IMR-90 (cell line): ENCODE measurements around the gene TRIM32. TPM values are rescaled to one million over a fixed set of nuclear protein-coding genes. Genes with fewer than 3 reads are reported as not detected.

Source experiments
- ATAC-seq: fragments of 200-7000 bp; cut with Tn5 transposase; 2 replicates; pipeline ENCODE4 v1.9.1; 2020; ENCODE audit warnings: low read depth, mild to moderate bottlenecking, moderate library complexity
- BruUV-seq: library from RNA; stranded (reverse); fragments of 400-500 nt; replicated peaks from 2 replicates; lab custom pipeline; 2021; lab: Mats Ljungman, UMichigan
- CTCF ChIA-PET: fragments of 300-600 bp; formaldehyde crosslinking; extraction: SDS; loops from one replicate; lab custom pipeline; 2021; ENCODE audit warnings: antibody characterized with exemption; lab: Yijun Ruan, JAX
- POLR2A ChIA-PET: fragments of 300-600 bp; sonication (Branson Sonifier 250); formaldehyde crosslinking; loops from one replicate; lab custom pipeline; 2022; ENCODE audit warnings: antibody characterized with exemption; ENCODE audit not compliant: unreplicated experiment; lab: Charles Lee
- DNase-seq: peaks from one replicate; pipeline ENCODE4 v3.0.0; 2013
- H2AFZ ChIP-seq: replicated peaks from 2 replicates; pipeline ENCODE3; 2013; ENCODE audit warnings: low read length, mild to moderate bottlenecking; ENCODE audit not compliant: poor library complexity
- H2AK5ac ChIP-seq: 2 replicates; pipeline ENCODE4 v1.6.1; 2013; ENCODE audit warnings: low read depth, low read length, inconsistent platforms
- H2AK9ac ChIP-seq: replicated peaks from 2 replicates; pipeline ENCODE3; 2013; ENCODE audit warnings: mild to moderate bottlenecking, low read depth, low read length, moderate library complexity; ENCODE audit not compliant: poor library complexity
- H2BK120ac ChIP-seq: 2 replicates; pipeline ENCODE4 v1.6.1; 2013; ENCODE audit warnings: low read depth, low read length, inconsistent platforms
- H2BK15ac ChIP-seq: 3 replicates; pipeline ENCODE4 v1.6.1; 2013; ENCODE audit warnings: low read depth, low read length, inconsistent platforms
- H2BK20ac ChIP-seq: 2 replicates; pipeline ENCODE4 v1.6.1; 2013; ENCODE audit warnings: low read depth, mild to moderate bottlenecking, inconsistent platforms, low read length, moderate library complexity
- H2BK5ac ChIP-seq: 2 replicates; pipeline ENCODE4 v1.6.1; 2013; ENCODE audit warnings: mild to moderate bottlenecking, low read depth, low read length, inconsistent platforms; ENCODE audit not compliant: poor library complexity, severe bottlenecking
- H3K14ac ChIP-seq: replicated peaks from 2 replicates; pipeline ENCODE4 v1.6.1; 2013; ENCODE audit warnings: low read depth, low read length, inconsistent platforms
- H3K18ac ChIP-seq: 2 replicates; pipeline ENCODE4 v1.6.1; 2013; ENCODE audit warnings: low read depth, low read length, control low read depth
- H3K23ac ChIP-seq: 2 replicates; pipeline ENCODE4 v1.6.1; 2013; ENCODE audit warnings: low read depth, low read length, inconsistent platforms
- H3K27ac ChIP-seq: 2 replicates; pipeline ENCODE4 v1.5.1; 2013; ENCODE audit warnings: mild to moderate bottlenecking, control low read depth, low read length; ENCODE audit not compliant: insufficient read depth
- H3K27me3 ChIP-seq: 2 replicates; pipeline ENCODE4 v1.6.1; 2013; ENCODE audit warnings: low read length; ENCODE audit not compliant: control insufficient read depth, insufficient read depth
- H3K36me3 ChIP-seq: 2 replicates; pipeline ENCODE4 v1.6.1; 2013; ENCODE audit warnings: low read length, mixed read lengths; ENCODE audit not compliant: control insufficient read depth, insufficient read depth
- H3K4ac ChIP-seq: 2 replicates; pipeline ENCODE4 v1.6.1; 2013; ENCODE audit warnings: low read depth, low read length, inconsistent platforms
- H3K4me1 ChIP-seq: 2 replicates; pipeline ENCODE4 v1.6.1; 2013; ENCODE audit warnings: low read length, mixed read lengths; ENCODE audit not compliant: control insufficient read depth, insufficient read depth
- H3K4me2 ChIP-seq: 2 replicates; pipeline ENCODE4 v1.6.1; 2013; ENCODE audit warnings: low read depth, mild to moderate bottlenecking, control low read depth, low read length, moderate library complexity
- H3K4me3 ChIP-seq: 2 replicates; pipeline ENCODE4 v1.5.1; 2013; ENCODE audit warnings: low read depth, mild to moderate bottlenecking, control low read depth, low read length, moderate library complexity; ENCODE audit not compliant: insufficient read depth
- H3K56ac ChIP-seq: 2 replicates; pipeline ENCODE4 v1.6.1; 2013; ENCODE audit warnings: low read length, inconsistent platforms; ENCODE audit not compliant: insufficient read depth; ENCODE audit errors: extremely low read depth
- H3K79me1 ChIP-seq, 2 experiments: 2 replicates each; pipeline ENCODE4 v1.6.1; 2013; ENCODE audit warnings: low read length in 2 of 2, inconsistent platforms in 1 of 2, low read depth in 1 of 2
- H3K9ac ChIP-seq: 2 replicates; pipeline ENCODE4 v1.6.1; 2013; ENCODE audit warnings: low read depth, low read length, control low read depth
- H3K9me1 ChIP-seq: 2 replicates; pipeline ENCODE4 v1.6.1; 2013; ENCODE audit warnings: low read length, inconsistent platforms; ENCODE audit not compliant: insufficient read depth
- H3K9me3 ChIP-seq: 2 replicates; pipeline ENCODE4 v1.6.1; 2013; ENCODE audit warnings: low read length; ENCODE audit not compliant: control insufficient read depth, insufficient read depth
- H4K20me1 ChIP-seq: 2 replicates; pipeline ENCODE4 v1.6.1; 2013; ENCODE audit warnings: low read length, inconsistent platforms; ENCODE audit not compliant: insufficient read depth
- H4K5ac ChIP-seq: 2 replicates; pipeline ENCODE4 v1.6.1; 2013; ENCODE audit warnings: mild to moderate bottlenecking, low read depth, low read length, control low read depth
- H4K8ac ChIP-seq, 2 experiments: 2 replicates each; pipeline ENCODE4 v1.6.1; 2013; ENCODE audit warnings: low read depth in 2 of 2, low read length in 2 of 2, control low read depth in 1 of 2, inconsistent platforms in 1 of 2
- H4K91ac ChIP-seq: 2 replicates; pipeline ENCODE4 v1.6.1; 2013; ENCODE audit warnings: low read depth, low read length, inconsistent platforms; ENCODE audit not compliant: insufficient read depth
- BHLHE40 ChIP-seq: fragments of 150-350 bp; IDR thresholded peaks from 2 replicates; pipeline ENCODE4 v1.6.1; 2016; ENCODE audit warnings: mild to moderate bottlenecking, low read depth, low read length
- CEBPB ChIP-seq: IDR thresholded peaks from 2 replicates; pipeline ENCODE4 v1.6.1; 2012; ENCODE audit warnings: low read depth, low read length, improper control_type of control experiment
- CHD1 ChIP-seq: IDR thresholded peaks from 2 replicates; pipeline ENCODE4 v1.6.1; 2012; ENCODE audit warnings: low read depth, low read length, improper control_type of control experiment
- CTCF ChIP-seq: conservative IDR thresholded peaks from 2 replicates; pipeline ENCODE4 v1.5.1; 2012; ENCODE audit warnings: mild to moderate bottlenecking, low read depth, low read length, improper control_type of control experiment
- FOS ChIP-seq: fragments of 150-350 bp; IDR thresholded peaks from 2 replicates; pipeline ENCODE4 v1.6.1; 2016; ENCODE audit warnings: low read depth, low read length
- MAFK ChIP-seq: IDR thresholded peaks from 2 replicates; pipeline ENCODE4 v1.6.1; 2012; ENCODE audit warnings: low read depth, low read length, improper control_type of control experiment
- MAZ ChIP-seq: IDR thresholded peaks from 2 replicates; pipeline ENCODE4 v1.6.1; 2012; ENCODE audit warnings: low read depth, mild to moderate bottlenecking, low read length, improper control_type of control experiment, moderate library complexity, borderline replicate concordance
- MXI1 ChIP-seq: IDR thresholded peaks from 2 replicates; pipeline ENCODE4 v1.6.1; 2012; ENCODE audit warnings: low read depth, mild to moderate bottlenecking, low read length, moderate library complexity, borderline replicate concordance
- NFE2L2 ChIP-seq: fragments of 150-350 bp; IDR thresholded peaks from 2 replicates; pipeline ENCODE4 v1.6.1; 2016; ENCODE audit warnings: low read depth, mild to moderate bottlenecking, low read length
- POLR2A ChIP-seq: IDR thresholded peaks from 2 replicates; pipeline ENCODE4 v1.6.1; 2012; ENCODE audit warnings: mild to moderate bottlenecking, low read depth, low read length
- RAD21 ChIP-seq: IDR thresholded peaks from 2 replicates; pipeline ENCODE4 v1.6.1; 2012; ENCODE audit warnings: low read length, improper control_type of control experiment
- RCOR1 ChIP-seq: IDR thresholded peaks from 2 replicates; pipeline ENCODE4 v1.6.1; 2012; ENCODE audit warnings: mild to moderate bottlenecking, low read length, improper control_type of control experiment; ENCODE audit not compliant: insufficient replicate concordance
- RFX5 ChIP-seq: IDR thresholded peaks from 2 replicates; pipeline ENCODE4 v1.8.0; 2012; ENCODE audit warnings: low read depth, mild to moderate bottlenecking, low read length, moderate library complexity
- SMC3 ChIP-seq: fragments of 150-350 bp; IDR thresholded peaks from 2 replicates; pipeline ENCODE4 v1.6.1; 2016; ENCODE audit warnings: low read depth, mild to moderate bottlenecking, antibody characterized with exemption, low read length, moderate library complexity
- WGBS, 2 experiments: methylation state at CpG; one replicate each; pipeline versions ENCODE4 v1.1.5 to v1.1.7; 2013; ENCODE audit warnings: missing lambda C conversion rate in 2 of 2; ENCODE audit not compliant: insufficient read length in 1 of 2; ENCODE audit errors: extremely low coverage in 2 of 2; 5-methylcytosine and 5-hydroxymethylcytosine counted together
- dilution Hi-C: fragments of 300-500 bp; cut with HindIII; formaldehyde crosslinking; loops from one replicate; pipeline ENCODE4 v1.14.3; 2018; ENCODE audit warnings: low sequenced_read_pairs; ENCODE audit not compliant: unreplicated experiment
- in situ Hi-C: fragments of 300-500 bp; cut with MboI; formaldehyde crosslinking; loops from 3 replicates; pipeline ENCODE4 v1.14.3; 2019; ENCODE audit warnings: low sequenced_read_pairs, inconsistent platforms, mixed read lengths
- intact Hi-C: fragments of 100-400 bp; cut with micrococcal nuclease; formaldehyde crosslinking; loops from 2 replicates; pipeline ENCODE4 v1.10.0; 2022
- polyA plus RNA-seq, 3 experiments: library from polyadenylated mRNA; depleted of rRNA; stranded (reverse); fragments of >200 nt; gene quantifications; 2 replicates each; pipeline ENCODE4 v1.2.3, GENCODE V29; 2012; ENCODE audit warnings: low replicate concordance in 1 of 3
- total RNA-seq: library from RNA; depleted of rRNA; stranded (reverse); fragments of >200 nt; gene quantifications from 2 replicates; pipeline ENCODE4 v1.2.3, GENCODE V29; 2012
- TF ChIP-seq, protein P1 (sequence below): fragments of 150-350 bp; IDR thresholded peaks from 2 replicates; pipeline ENCODE4 v1.6.1; 2016; ENCODE audit warnings: low read depth, mild to moderate bottlenecking, low read length, moderate library complexity, borderline replicate concordance
- TF ChIP-seq, protein P2 (sequence below): fragments of 150-350 bp; IDR thresholded peaks from 2 replicates; pipeline ENCODE4 v1.6.1; 2017; ENCODE audit warnings: mild to moderate bottlenecking, antibody characterized with exemption, low read length, low read depth

Gene TRIM32
- total and polyA plus RNA-seq, 2 of the 4 experiments (the other 2 are of a cell fraction): 12.8 to 31.0 TPM

DNA sequence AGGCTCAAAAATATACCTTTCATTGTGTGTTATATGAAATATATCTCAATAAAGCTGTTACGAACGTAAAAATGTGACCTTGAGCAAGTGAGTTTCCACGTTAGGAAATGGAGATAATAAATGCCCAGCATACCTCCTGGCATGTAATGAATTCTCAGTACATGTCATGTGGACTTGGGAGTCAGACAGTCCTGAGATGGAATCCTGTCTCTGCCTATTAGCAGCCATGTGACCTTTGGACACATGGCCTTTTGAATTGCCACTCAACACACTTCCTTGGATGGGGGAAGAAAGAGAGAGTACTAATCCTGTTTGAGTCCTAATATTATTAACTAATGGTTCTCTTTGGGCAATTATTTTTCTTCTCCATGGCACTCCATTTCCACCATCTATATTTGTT, 25.7 kb downstream of the TRIM32 start:
- Histone ChIP-seq H2BK20ac (no peak overlapping the region), H3K27me3 (no peaks in the 10 kb centered on the region), H2BK120ac (no peak overlapping the region), H2BK5ac (no peak overlapping the region), H3K4ac (no peak overlapping the region), H2BK15ac (no peak overlapping the region), H3K36me3 (no peaks in the 10 kb centered on the region; the same call in 1 of the 2 replicates), H3K4me3 (no peak overlapping the region), H3K4me1 (no peaks in the 10 kb centered on the region), H3K27ac (no peak overlapping the region), H2AK9ac (no peak overlapping the region), H4K8ac (no peak overlapping the region), H3K9me1 (no peaks in the 10 kb centered on the region; the same call in 1 of the 2 replicates), H3K79me1 (no peaks in the 10 kb centered on the region; a peak in 2 of 4 replicates), H3K4me2 (no peak overlapping the region), H3K56ac (no peak overlapping the region), H3K18ac (no peak overlapping the region), H2AFZ (no peak overlapping the region), H2AK5ac (no peak overlapping the region), H4K5ac (no peak overlapping the region), H4K20me1 (no peaks in the 10 kb centered on the region), H3K9me3 (no peaks in the 10 kb centered on the region), H3K9ac (no peak overlapping the region), H3K14ac (no peak overlapping the region), H3K23ac (no peak overlapping the region), H4K91ac (no peak overlapping the region)
- DNase-seq: no peak
- ChIA-PET POLR2A (no interaction called here), CTCF (no interaction called here)
- no TSS peak for BruUV-seq
- in situ Hi-C loops: no loop called here
- dilution Hi-C loops: no loop called here
- TF ChIP-seq BHLHE40 (no peak), SMC3 (no peak), MAFK (no peak), FOS (no peak), RCOR1 (no peak), RAD21 (no peak), POLR2A (no peak), MXI1 (no peak), CTCF (no peak), CEBPB (no peak), RFX5 (no peak), NFE2L2 (no peak), CHD1 (no peak), MAZ (no peak)
- TF ChIP-seq, protein P1, sequence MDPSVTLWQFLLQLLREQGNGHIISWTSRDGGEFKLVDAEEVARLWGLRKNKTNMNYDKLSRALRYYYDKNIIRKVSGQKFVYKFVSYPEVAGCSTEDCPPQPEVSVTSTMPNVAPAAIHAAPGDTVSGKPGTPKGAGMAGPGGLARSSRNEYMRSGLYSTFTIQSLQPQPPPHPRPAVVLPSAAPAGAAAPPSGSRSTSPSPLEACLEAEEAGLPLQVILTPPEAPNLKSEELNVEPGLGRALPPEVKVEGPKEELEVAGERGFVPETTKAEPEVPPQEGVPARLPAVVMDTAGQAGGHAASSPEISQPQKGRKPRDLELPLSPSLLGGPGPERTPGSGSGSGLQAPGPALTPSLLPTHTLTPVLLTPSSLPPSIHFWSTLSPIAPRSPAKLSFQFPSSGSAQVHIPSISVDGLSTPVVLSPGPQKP: no peak
- TF ChIP-seq, protein P2, sequence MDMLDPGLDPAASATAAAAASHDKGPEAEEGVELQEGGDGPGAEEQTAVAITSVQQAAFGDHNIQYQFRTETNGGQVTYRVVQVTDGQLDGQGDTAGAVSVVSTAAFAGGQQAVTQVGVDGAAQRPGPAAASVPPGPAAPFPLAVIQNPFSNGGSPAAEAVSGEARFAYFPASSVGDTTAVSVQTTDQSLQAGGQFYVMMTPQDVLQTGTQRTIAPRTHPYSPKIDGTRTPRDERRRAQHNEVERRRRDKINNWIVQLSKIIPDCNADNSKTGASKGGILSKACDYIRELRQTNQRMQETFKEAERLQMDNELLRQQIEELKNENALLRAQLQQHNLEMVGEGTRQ: no peak
- no CpG with 5 or more reads among the region's 3 CpGs for WGBS, 2 experiments
- ATAC-seq: no peak
- intact Hi-C loops: no loop called here
